Stimulated activated CD8-positive, alpha-beta memory T cell treated with anti-CD3 and anti-CD28 coated beads, Interleukin-7, amount 100 ng/mL, for 4 hours (primary cell): ENCODE measurements around the gene DCHS2.

Experiments
- DNase-seq, 2 donors: peaks; one replicate each; pipeline ENCODE4 v3.0.0-alpha.2; 2020; ENCODE audit warnings: low read depth in 2 of 2

DCHS2 gene

DNA sequence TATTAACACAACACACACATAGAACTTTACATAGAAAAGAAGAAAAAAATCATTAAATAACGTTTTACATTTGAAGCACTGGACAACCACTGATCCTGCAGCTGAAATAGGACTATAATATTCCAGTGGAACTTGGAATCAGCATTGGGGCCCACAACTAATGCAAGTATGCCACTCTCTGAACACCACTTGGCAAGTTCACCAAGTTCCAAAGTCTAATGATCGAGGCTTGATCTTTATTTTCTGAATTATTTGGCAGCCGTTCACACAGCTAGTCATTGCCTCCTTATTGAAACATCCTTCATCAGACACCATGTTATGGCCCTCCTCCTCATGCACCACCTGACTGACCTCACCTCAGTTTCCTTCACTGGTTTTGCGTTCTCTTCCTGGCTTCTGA, 107.6 kb downstream of the DCHS2 start:
- DNase-seq = no peak

DNA sequence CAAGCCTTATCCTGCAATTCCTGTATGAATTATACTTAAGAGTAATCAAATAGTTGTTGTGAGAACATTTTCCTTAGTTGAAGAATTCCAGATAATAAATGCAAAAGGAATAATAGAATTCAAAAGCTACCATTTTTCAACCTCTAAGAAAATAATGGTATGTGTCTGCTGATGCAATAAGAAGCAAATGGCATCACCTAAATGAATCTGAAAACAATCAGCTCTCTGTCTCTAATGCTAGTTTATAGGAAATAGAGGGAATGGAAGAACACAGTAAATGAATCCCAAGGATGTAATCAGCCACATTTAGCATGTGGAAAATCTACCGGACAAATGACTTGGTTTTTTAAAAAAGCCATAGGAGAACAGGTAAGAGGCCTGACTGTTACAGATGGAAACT, 115.1 kb downstream of the DCHS2 start:
- no peak for DNase-seq

DNA sequence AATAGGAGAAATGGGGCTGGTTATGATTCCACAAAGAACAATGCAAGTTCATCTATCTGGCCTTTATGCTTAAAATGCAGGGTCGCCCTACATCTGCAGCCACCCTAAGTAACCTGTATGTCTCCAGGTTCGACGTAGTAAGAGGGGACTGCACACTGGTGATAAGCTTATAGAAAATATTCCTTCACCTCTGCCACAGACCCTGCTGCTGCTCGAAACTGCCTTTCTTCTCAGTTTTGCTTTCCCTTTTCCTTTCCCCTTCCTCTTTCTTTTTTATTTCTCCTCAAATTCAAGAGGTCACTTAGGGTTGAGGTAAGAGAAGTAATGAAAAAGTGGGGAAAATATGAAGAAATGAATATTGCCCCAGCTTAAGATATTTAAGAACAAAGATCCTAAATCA, 123.5 kb downstream of the DCHS2 start:
- no peak for DNase-seq

DNA sequence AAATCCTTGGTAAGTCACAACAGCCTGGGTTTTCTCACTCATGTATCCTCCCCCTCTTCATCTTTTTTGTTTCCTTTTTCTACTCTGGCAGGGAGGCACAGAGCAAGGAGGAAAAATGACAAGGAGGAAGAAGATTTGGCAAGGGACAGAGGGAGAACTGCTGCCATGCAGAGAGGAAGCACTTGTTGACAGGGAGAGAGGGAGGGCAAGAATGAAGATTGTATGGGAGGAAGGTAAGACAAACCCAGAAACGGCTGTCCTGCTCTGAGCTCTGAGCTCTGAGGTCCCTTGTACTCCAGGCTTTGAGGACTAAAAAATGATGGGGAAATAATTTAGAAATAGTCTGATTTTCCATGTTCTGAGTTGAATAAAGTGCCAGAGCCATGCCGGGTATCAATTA, 123.9 kb downstream of the DCHS2 start:
- DNase-seq = no peak

DNA sequence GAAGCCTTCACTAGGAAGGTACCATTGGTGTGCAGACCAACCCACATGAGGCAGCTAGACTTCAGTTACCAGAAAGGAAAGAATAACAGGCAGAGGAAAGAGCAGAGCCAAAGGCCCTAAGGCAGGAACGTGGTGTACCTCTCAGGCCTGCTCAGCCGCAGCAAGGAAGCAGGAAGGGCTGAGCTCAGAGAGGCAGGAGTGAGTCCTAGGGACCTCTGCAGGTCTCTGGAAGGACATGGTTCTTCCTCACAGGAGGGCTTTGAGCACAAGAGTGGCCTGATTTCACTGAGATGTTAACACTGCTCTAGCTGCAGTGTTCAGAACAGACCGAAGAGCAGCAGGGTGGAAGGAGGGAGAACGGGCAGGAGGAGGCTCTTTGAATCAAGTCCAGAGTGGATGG, 124.6 kb downstream of the DCHS2 start:
- no peak for DNase-seq

DNA sequence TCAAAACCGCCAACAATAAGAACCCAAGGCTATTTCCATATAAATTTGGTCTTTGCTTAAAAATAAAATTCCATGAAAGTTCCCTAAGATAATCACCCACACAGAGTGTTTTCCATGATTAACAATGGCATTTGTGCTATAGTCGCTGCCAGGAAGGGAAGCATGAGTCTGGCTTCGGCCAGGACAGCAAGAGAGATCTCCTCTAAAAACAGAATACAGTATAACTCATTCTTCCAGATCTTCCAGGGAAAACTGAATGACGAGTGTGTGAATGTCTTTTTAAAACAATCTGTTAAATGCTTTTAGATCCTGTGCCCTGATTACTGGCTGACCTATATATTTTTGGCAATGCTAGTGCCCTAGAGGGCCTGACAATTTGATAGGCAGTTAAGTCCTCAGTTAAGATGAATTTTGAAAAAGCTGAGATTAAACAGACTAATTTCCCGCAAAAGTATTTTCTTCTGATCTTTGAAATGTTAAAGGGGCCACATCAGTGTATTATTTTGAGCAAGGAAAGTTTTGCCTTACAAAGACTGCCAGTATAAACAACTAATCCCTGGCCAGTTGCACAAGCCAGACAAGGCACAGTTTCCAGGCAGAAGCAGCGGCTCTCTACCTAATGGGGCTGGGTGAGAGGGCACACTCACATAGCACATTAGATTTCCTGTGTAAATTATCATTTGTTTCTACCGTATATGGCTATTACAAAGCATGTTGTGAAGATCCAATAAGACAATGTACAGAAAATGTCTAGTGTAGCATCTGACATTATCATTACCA, 127.3 kb downstream of the DCHS2 start:
- DNase-seq = no peak

DNA sequence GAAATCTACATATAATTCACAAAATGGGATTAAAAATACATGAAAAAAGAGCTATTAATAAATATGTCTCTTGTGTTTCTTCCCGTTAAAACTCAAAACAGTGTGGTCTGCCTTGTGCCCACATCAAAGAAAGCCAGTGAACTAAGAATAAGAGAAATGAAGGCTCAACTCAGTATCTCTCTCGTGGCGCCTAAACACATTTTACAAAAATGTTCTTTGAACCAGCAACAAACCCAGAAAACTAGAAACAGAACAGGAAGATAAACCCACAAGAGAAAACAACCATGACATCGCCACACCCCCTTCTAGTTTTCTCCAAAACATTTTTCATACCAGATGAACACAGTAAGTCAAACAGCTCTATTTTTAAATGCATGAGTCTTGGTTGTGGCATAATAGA, 130.1 kb downstream of the DCHS2 start:
- no peak for DNase-seq

DNA sequence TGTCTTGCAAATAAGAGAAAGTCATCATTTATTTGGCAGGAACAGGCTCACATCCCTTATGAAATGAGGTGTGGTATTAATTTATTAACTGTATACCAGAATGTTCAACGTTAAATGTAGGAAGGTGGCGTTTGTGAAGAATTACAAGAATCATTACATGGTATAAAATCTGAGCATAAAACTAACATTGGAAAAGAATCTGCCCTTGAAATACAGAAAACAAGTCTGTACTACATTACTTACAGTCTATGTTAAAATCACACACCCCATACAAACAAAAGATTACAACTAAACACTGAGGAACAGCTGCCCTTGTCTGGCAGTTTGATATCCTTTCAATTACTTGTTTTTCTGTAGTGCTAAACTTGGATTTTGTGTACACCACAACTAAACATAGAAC, 131.1 kb downstream of the DCHS2 start:
- DNase-seq = no peak

DNA sequence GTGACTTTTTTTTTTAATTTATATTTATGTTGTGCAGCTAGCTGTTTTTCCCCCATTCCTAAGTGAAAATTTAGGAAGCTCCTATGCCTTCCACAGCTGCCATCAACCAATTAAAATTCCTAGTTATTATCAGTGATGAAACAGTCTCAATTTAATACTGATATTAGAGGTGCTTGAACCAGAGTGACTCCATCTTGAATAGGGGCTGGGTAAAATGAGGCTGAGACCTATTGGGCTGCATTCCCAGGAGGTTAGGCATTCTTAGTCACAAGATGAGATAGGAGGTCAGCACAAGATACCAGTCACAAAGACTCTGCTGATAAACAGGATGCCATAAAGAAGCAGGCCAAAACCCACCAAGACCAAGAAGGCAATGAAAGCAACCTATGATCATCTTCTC, 136.7 kb downstream of the DCHS2 start:
- DNase-seq = no peak

DNA sequence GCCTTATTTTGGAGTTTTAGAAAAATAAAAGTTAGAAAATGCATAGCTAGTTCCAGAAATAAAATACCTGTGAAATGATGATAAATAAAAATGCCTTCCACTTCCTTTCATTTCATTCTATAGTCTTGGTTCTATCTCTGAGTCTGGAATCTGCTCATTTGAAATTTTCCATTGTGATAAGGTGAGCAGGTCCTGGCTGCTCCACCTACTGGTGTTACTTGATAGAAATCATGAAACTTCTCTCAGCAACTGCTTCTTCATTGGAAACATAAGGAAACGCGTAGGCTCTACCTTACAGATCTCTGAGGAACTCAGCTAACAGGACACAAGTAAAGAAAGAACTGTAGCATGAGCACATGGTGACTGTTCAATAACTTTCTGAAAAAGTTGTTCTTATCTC, 141.8 kb downstream of the DCHS2 start:
- no peak for DNase-seq

DNA sequence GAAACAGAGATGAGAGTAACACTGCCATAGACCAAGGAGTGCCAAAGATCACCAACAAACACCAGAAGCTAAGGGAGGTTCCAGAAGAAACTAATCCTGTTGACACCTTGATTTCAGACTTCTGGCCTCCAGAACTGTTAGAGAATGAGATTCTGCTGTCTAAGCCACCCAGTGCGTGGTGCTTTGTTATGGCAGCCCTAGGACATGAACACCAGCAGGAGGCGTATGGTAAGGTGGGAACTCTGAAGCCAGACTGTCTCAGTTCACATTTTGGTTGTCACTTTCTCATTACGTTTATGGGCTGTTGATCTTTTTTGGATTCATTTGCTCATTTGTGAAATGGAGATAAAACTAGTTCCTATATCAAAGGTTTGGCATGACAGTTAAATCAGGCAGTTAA, 142.9 kb downstream of the DCHS2 start:
- DNase-seq = no peak

DNA sequence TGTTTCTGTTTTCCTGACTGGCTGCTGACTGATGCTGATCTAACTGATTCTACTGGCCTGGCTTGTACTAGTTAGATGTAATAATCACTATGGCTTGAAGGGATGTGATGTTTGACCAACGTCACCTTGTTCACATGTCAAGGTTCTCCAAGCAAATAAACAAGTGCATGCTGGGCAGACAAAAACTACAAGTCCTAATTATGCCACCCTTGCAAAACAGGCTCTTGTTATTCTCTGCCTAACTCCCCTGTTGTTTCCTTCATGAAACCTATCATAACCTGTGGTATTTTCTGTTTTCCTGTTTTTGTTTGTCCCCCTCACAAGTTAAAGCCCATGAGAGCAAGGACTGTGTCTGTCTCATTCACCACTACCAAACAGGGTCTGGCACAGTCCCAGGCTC, 146.2 kb downstream of the DCHS2 start:
- DNase-seq = no peak

DNA sequence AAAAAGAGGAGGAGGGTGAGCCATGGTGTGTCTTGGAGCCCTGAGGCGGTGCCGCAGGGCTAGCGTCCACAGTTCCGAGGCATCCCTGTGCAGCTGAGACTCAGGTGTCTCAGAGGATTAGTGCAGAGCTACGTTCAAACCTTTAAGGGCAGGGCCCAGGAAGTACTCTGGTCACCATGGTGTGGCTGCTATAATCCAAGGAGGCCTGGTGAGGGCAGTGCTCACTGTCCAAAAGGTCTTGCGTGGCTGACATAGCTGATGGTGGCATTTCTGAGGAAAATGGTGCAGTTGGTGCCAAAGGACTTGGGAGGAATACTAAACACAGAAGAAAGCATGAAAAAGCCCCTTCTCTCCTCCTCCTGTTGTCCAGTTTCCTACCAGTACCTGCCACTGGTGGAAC, 146.9 kb downstream of the DCHS2 start:
- DNase-seq = no peak

DNA sequence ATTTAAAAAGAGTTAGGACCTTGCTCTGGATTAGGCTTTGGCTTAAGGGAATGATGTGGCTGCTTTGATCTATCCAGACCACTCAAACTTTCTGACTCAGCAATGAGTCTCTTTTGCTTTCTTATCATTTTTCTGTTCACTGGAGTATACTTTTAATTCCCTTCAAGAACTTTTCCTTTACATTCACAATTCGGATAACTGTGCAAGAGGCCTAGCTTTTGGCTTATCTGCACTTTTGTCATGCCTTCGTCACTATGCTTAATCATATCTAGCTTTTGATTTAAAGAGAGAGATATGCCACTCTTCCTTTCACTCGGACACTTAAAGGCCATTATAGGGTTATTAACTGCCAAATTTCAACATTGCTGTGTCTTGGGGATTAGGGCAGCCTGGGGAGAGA, 147.9 kb downstream of the DCHS2 start:
- no peak for DNase-seq

DNA sequence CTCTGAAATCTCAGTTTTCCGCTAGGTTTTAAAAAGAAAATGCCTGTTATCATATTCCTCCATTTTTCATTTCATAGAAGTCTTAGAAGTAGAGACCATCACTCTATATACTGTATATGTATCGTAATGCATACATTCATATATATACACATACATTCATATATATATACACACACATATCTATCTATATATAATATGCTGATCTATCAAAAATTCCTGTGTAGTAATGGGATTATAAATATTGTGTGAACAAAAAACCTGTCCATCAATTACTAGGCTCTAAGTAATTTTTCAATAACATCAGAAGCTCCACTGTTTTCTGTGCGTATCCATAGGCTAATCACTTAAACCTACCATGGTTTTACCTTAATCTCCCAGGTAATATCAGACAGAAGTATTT, 150.2 kb downstream of the DCHS2 start:
- DNase-seq = no peak

DNA sequence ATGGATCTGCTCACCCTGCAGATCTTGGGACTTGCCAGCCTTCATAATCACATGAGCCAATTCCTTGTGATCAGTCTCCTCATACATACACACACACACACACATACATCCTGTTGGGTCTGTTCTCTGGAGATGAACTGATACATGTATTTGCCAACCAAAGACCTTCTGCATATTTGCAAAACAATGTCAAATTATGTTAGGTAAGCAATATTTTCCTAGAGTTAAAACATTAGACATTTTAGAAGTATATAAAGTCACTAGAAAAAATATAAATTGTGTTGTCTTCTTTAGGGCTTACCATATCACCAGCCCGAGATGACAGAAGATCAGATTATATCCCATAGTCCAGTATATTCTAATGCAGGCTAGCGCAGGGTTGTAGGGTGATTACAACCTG, 156.0 kb downstream of the DCHS2 start:
- DNase-seq = no peak

DNA sequence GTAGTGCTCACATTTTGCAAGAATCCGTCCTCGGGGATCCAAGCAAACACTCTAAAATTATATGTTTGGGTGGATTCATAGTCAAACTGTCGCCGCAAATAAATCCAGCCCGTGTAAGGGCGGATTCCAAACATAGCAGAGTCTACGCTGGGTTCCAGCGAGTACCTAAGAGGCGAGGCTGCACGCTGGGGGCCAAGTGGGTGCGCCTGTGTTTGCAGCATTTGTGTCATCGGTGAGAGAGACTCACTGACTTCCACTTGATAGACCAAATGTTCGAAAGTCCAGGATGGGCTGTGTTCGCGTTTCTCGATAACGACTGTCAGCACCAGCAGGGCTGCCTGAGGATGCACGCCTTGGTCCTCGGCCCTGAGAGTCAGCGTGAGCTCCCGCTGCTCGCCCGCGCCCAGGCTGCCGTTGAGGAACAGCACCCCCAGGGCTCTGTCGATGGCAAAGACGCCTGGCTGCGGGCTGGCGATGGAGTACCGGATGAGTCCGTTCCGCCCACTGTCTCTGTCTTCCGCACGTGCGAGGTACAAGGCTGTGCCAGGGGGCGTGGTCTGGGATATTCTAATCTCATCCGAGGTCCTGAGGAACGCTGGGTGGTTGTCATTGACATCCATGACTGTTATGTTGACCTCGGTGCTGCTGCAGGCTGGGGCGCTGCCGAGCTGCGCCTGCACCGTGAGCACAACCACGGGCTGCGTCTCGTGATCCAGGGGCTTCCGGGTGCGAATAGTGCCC, 158.7 kb downstream of the DCHS2 start:
- peak in 1 of 2 donors; percentile 20 for DNase-seq

DNA sequence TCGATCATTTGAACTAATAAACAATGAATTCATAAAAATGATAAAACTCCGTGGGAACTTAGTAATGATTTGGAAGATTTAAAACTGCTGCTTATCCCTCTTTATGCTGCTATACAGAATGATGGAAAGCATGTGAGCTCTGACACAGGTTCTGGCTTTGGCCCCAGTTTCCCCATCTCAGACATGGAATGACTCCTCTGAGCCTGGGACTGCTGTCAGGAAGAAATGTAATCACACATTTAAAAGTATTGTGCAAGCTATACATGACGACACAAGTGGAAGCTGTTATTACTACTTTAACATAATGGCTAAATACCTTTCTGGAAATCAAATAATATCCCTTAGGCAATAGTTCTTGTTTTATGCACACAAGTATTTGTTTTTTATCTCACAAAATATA, 161.7 kb downstream of the DCHS2 start:
- no peak for DNase-seq

DNA sequence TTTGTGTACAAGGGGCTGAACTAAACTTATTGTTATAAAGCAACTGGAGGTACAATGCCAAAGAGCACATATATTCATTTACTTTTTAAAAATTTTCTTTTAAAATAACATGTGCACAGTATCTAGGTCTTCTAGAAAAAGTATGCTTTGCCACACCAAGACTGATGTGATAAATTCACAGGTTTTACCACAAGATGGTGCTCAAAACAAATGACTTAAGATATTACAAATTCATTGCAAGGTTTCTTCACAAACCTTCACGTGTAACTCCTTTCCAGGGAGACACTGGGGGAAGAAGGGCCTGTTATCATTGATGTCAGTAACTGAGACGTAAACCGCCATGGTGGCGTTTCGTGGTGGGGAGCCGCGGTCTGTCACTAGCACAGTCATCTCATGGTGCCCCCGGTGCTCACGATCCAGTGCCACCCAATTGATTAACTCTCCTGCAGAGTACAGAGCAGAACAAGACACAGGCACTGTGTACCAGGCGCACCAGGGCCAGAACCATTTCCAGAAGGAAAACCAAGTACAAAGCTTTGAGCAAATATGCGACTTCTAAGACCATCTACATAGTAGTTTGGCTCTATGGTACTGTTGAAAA, 162.2 kb downstream of the DCHS2 start:
- no peak for DNase-seq

DNA sequence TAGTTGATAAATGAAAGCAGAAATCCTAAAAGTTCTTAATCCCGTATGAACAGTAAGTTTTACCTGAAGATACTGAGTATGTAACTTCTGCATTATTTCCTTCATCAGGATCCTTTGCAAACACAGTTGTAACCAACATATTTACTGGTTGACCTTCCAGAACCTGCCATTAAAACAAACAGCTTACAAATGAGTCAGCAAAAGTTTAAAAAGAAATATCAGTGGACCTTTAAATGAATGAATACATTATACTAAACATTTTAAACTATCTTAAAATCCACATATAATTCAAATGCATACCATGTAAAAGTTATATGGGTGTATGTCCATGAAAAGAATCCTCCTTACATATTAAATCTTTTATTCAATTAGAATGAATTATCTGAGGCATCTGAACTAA, 163.6 kb downstream of the DCHS2 start:
- DNase-seq = no peak

DNA sequence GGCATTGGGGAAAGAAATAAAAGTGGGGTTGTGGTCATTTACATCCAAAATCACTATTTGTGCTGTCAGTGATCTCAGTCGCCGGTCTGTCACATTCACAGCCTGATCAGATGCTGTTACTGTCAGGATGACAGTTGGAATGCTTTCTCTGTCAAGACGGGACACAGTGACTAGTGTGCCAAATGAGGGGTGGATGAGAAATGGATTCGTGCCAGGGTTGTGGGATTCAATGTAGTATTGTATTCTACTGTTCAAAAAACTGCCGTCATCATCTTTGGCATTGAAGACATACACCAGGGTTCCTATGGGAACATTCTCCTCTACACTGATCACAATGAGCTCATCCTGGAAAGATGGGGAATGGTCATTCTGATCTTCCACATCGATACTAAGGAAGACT, 171.1 kb downstream of the DCHS2 start:
- no peak for DNase-seq

DNA sequence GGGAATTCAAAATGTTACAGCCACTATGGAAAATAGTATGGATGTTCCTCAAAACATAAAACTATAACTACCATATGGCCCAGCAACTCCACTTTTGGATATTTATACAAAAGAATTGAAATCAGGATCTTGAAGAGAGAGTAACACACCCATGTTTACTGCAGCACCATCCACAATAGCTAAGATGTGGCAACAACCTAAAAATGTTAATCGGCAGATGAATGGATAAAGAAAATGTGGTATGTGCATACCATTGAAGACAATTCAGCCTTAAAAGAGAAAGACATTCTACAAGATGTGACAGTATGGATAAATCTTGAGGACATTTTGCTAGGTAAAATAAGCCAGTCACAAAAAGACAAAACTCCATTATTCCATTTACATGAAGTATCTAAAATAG, 171.9 kb downstream of the DCHS2 start:
- DNase-seq = no peak
